Measurements from ENCODE around the gene CYP27A1. TPM values are rescaled to one million over a fixed set of nuclear protein-coding genes. Genes with fewer than 3 reads are reported as not detected.
A peak's percentile ranks its signal among the peaks of the same experiment; 100 is the strongest.

CYP27A1 gene
- total RNA-seq, 1 donor from 2014 or later: 30.0 TPM

- Histone ChIP-seq H3K4me1 (peaks cover 62% of the 10 kb centered on the region), H3K27ac (no peak overlapping the region), H3K36me3 (no peaks in the 10 kb centered on the region), H3K4me3 (no peak overlapping the region), H3K27me3 (no peaks in the 10 kb centered on the region), H3K9me3 (no peaks in the 10 kb centered on the region)
- intact Hi-C loops (cut with DNase I): no loop called here
- no peak for TF ChIP-seq POLR2A (IDR thresholded peaks at IDR 0.05)
- no peak for TF ChIP-seq CTCF (IDR thresholded peaks at IDR 0.05)
- peak in 1 of 2 donors; percentile 26 for TF ChIP-seq POLR2AphosphoS5 (IDR thresholded peaks at IDR 0.05; ENCODE audit: insufficient read depth in 1 of 2, low read depth in 1 of 2)
- DNase-seq (ENCODE audit: extremely low spot score in 2 of 2): no peak
Measured at GRCh38 chr2:218785103-218785502, 3.2 kb downstream of the CYP27A1 start.

- intact Hi-C loops (cut with DNase I): no loop called here
- no peak for DNase-seq (ENCODE audit: extremely low spot score in 2 of 2)
- Histone ChIP-seq H3K27me3 (no peaks in the 10 kb centered on the region), H3K27ac (no peak overlapping the region), H3K9me3 (no peaks in the 10 kb centered on the region), H3K36me3 (no peaks in the 10 kb centered on the region), H3K4me3 (no peak overlapping the region), H3K4me1 (peaks cover 55% of the 10 kb centered on the region)
- TF ChIP-seq POLR2AphosphoS5 (IDR thresholded peaks at IDR 0.05; ENCODE audit: insufficient read depth in 1 of 2, low read depth in 1 of 2) (no peak), POLR2A (IDR thresholded peaks at IDR 0.05) (no peak), CTCF (IDR thresholded peaks at IDR 0.05) (no peak)
Measured at GRCh38 chr2:218786133-218786532, 4.2 kb downstream of the CYP27A1 start.

GRCh38 chr2:218788529-218789255 lies 6.7 kb downstream of the CYP27A1 start:
- Histone ChIP-seq H3K4me3 (no peak overlapping the region), H3K4me1 (peaks cover 29% of the 10 kb centered on the region), H3K27ac (no peak overlapping the region), H3K36me3 (no peaks in the 10 kb centered on the region), H3K27me3 (no peaks in the 10 kb centered on the region), H3K9me3 (no peaks in the 10 kb centered on the region)
- no peak for DNase-seq (ENCODE audit: extremely low spot score in 2 of 2)
- TF ChIP-seq POLR2A (IDR thresholded peaks at IDR 0.05) (no peak), POLR2AphosphoS5 (IDR thresholded peaks at IDR 0.05; ENCODE audit: insufficient read depth in 1 of 2, low read depth in 1 of 2) (no peak), CTCF (IDR thresholded peaks at IDR 0.05) (no peak)
- intact Hi-C loops (cut with DNase I): no loop called here

- no peaks in the 10 kb centered on the region for H3K27me3 ChIP-seq
- no peak for DNase-seq (ENCODE audit: extremely low spot score in 2 of 2)
- no peak for TF ChIP-seq CTCF (IDR thresholded peaks at IDR 0.05)
- no peak for TF ChIP-seq POLR2A (IDR thresholded peaks at IDR 0.05)
- no peak for TF ChIP-seq POLR2AphosphoS5 (IDR thresholded peaks at IDR 0.05; ENCODE audit: insufficient read depth in 1 of 2, low read depth in 1 of 2)
- H3K4me3 ChIP-seq: no peak overlapping the region
- no peaks in the 10 kb centered on the region for H3K9me3 ChIP-seq
- no peak overlapping the region for H3K27ac ChIP-seq
- peaks cover 10% of the 10 kb centered on the region for H3K4me1 ChIP-seq
- intact Hi-C loops (cut with DNase I): no loop called here
- H3K36me3 ChIP-seq: no peaks in the 10 kb centered on the region
Measured at GRCh38 chr2:218792433-218792832, 10.5 kb downstream of the CYP27A1 start.

- H3K36me3 ChIP-seq: no peaks in the 10 kb centered on the region
- H3K4me3 ChIP-seq: no peak overlapping the region
- no peak overlapping the region for H3K27ac ChIP-seq
- intact Hi-C loops (cut with DNase I): no loop called here
- no peak for TF ChIP-seq POLR2A (IDR thresholded peaks at IDR 0.05)
- TF ChIP-seq POLR2AphosphoS5 (IDR thresholded peaks at IDR 0.05; ENCODE audit: insufficient read depth in 1 of 2, low read depth in 1 of 2): no peak
- no peak for TF ChIP-seq CTCF (IDR thresholded peaks at IDR 0.05)
- H3K4me1 ChIP-seq: peaks cover 6% of the 10 kb centered on the region
- no peaks in the 10 kb centered on the region for H3K27me3 ChIP-seq
- no peak for DNase-seq (ENCODE audit: extremely low spot score in 2 of 2)
- no peaks in the 10 kb centered on the region for H3K9me3 ChIP-seq
Measured at GRCh38 chr2:218796691-218797090, 14.7 kb downstream of the CYP27A1 start.

Data from vagina (tissue), 2 donors.